Measurements from ENCODE around the gene PELI2. TPM values are rescaled to one million over a fixed set of nuclear protein-coding genes. Genes with fewer than 3 reads are reported as not detected.

Gene PELI2
- total RNA-seq, 1 donor from 2014 or later, result 33.7 TPM

DNA sequence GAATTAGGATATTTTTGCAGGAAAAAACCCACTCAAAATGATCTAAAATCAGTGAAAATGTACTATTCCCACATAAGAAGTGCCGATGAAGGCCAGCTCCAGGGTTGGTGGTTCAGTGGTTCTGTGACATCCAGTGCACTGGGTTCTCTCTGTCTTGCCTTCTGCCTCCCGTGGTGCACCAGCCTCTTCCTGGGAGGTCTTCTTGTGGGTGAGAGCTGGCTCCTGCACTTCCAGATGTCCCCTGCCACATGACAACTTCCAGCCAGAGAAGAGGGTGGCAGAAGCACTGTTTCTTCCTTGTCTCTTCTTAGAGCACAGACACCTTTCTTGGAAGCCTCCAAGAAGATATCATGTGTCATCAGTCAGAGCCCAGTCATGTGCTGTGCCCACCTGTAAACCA lies 170.9 kb downstream of the PELI2 start:
- Mint-ChIP-seq H3K27me3 (no peaks in the 10 kb centered on the region), H3K36me3 (peaks cover 13% of the 10 kb centered on the region), H3K4me1 (ENCODE audit: unreplicated experiment) (peaks cover 6% of the 10 kb centered on the region), H3K9me3 (no peaks in the 10 kb centered on the region), H3K27ac (no peak overlapping the region), H3K4me3 (no peak overlapping the region)
- no peak for DNase-seq (ENCODE audit: extremely low spot score, unreplicated experiment)
- TF ChIP-seq, protein P1, sequence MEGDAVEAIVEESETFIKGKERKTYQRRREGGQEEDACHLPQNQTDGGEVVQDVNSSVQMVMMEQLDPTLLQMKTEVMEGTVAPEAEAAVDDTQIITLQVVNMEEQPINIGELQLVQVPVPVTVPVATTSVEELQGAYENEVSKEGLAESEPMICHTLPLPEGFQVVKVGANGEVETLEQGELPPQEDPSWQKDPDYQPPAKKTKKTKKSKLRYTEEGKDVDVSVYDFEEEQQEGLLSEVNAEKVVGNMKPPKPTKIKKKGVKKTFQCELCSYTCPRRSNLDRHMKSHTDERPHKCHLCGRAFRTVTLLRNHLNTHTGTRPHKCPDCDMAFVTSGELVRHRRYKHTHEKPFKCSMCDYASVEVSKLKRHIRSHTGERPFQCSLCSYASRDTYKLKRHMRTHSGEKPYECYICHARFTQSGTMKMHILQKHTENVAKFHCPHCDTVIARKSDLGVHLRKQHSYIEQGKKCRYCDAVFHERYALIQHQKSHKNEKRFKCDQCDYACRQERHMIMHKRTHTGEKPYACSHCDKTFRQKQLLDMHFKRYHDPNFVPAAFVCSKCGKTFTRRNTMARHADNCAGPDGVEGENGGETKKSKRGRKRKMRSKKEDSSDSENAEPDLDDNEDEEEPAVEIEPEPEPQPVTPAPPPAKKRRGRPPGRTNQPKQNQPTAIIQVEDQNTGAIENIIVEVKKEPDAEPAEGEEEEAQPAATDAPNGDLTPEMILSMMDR (conservative IDR thresholded peaks at IDR 0.05), result no peak

DNA sequence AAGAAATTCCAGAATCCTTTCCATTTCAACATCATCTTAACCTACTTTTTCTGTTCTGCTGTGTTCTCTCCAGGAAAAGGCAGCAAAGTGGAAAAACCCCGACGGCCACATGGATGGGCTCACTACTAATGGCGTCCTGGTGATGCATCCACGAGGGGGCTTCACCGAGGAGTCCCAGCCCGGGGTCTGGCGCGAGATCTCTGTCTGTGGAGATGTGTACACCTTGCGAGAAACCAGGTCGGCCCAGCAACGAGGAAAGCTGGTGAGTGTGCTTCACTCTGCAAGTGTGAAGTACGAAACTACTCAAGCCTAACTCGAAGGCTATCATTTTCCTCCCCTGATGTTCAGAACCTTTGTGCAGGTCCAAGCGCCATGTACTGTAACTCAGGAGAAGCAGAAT lies 172.0 kb downstream of the PELI2 start:
- no peak overlapping the region for H3K27ac Mint-ChIP-seq
- H3K27me3 Mint-ChIP-seq, result no peaks in the 10 kb centered on the region
- no peaks in the 10 kb centered on the region for H3K9me3 Mint-ChIP-seq
- TF ChIP-seq, protein P1 (conservative IDR thresholded peaks at IDR 0.05), result no peak
- peaks cover 6% of the 10 kb centered on the region for H3K4me1 Mint-ChIP-seq (ENCODE audit: unreplicated experiment)
- peaks cover 14% of the 10 kb centered on the region for H3K36me3 Mint-ChIP-seq
- DNase-seq (ENCODE audit: extremely low spot score, unreplicated experiment), result no peak
- H3K4me3 Mint-ChIP-seq, result no peak overlapping the region

- peaks cover 11% of the 10 kb centered on the region for H3K4me1 Mint-ChIP-seq (ENCODE audit: unreplicated experiment)
- no peak for DNase-seq (ENCODE audit: extremely low spot score, unreplicated experiment)
- H3K36me3 Mint-ChIP-seq, result peaks cover 32% of the 10 kb centered on the region
- no peak overlapping the region for H3K4me3 Mint-ChIP-seq
- no peaks in the 10 kb centered on the region for H3K27me3 Mint-ChIP-seq
- TF ChIP-seq, protein P1 (conservative IDR thresholded peaks at IDR 0.05), result no peak
- no peaks in the 10 kb centered on the region for H3K9me3 Mint-ChIP-seq
- no peak overlapping the region for H3K27ac Mint-ChIP-seq
Measured at GRCh38 chr14:56292970-56293369, 174.8 kb downstream of the PELI2 start.

- no peaks in the 10 kb centered on the region for H3K27me3 Mint-ChIP-seq
- H3K4me3 Mint-ChIP-seq, result no peak overlapping the region
- H3K9me3 Mint-ChIP-seq, result no peaks in the 10 kb centered on the region
- H3K36me3 Mint-ChIP-seq, result peaks cover 28% of the 10 kb centered on the region
- TF ChIP-seq, protein P1 (conservative IDR thresholded peaks at IDR 0.05), result no peak
- no peak overlapping the region for H3K27ac Mint-ChIP-seq
- DNase-seq (ENCODE audit: extremely low spot score, unreplicated experiment), result no peak
- peaks cover 11% of the 10 kb centered on the region for H3K4me1 Mint-ChIP-seq (ENCODE audit: unreplicated experiment)
Measured at GRCh38 chr14:56293506-56293905, 175.3 kb downstream of the PELI2 start.

DNA sequence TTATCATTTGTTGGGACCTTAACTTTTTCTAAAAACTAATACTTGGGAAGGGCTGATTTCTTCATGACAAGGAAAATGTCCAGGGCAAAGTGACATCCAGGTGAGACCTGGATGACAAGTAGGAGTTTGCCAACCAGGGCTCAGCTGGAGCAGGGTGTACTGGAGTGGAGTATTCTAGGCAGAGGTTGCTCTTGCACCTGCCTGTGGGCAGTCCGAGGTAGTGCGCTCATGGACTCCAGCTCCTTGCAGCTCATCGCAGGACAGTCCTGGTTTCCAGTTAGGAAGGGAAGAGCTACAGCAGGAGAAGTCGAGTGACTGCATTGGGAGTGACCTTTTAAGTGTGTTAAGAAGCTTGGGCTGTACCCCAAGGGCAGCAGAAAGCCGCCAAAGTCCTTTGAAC lies 175.9 kb downstream of the PELI2 start:
- Mint-ChIP-seq H3K4me1 (ENCODE audit: unreplicated experiment) (peaks cover 11% of the 10 kb centered on the region), H3K27ac (no peak overlapping the region), H3K9me3 (no peaks in the 10 kb centered on the region), H3K27me3 (no peaks in the 10 kb centered on the region), H3K36me3 (peaks cover 27% of the 10 kb centered on the region), H3K4me3 (no peak overlapping the region)
- TF ChIP-seq, protein P1 (conservative IDR thresholded peaks at IDR 0.05), result peak; percentile 16
- no peak for DNase-seq (ENCODE audit: extremely low spot score, unreplicated experiment)

- TF ChIP-seq, protein P1 (conservative IDR thresholded peaks at IDR 0.05), result no peak
- Mint-ChIP-seq H3K27me3 (no peaks in the 10 kb centered on the region), H3K9me3 (no peaks in the 10 kb centered on the region), H3K4me3 (no peak overlapping the region), H3K4me1 (ENCODE audit: unreplicated experiment) (peaks cover 11% of the 10 kb centered on the region), H3K27ac (peak overlapping the region; percentile 26), H3K36me3 (peaks cover 22% of the 10 kb centered on the region)
- no peak for DNase-seq (ENCODE audit: extremely low spot score, unreplicated experiment)
Measured at GRCh38 chr14:56295743-56296142, 177.5 kb downstream of the PELI2 start.

Measured in type B pancreatic cell (in vitro differentiated cells).